PC-9 (cell line): Measurements from ENCODE around the gene ZNF212. TPM values are rescaled to one million over a fixed set of nuclear protein-coding genes. Genes with fewer than 3 reads are reported as not detected.

Experiments
- BruUV-seq: library from RNA; stranded (reverse); fragments of 400-500 nt; replicated peaks from 2 replicates; lab custom pipeline; 2021; lab: Mats Ljungman, UMichigan
- CTCF ChIA-PET: fragments of 300-600 bp; sonication (Branson Sonifier 250); formaldehyde crosslinking; loops from one replicate; lab custom pipeline; 2022; ENCODE audit warnings: antibody characterized with exemption; lab: Charles Lee
- POLR2A ChIA-PET: fragments of 300-600 bp; sonication (Branson Sonifier 250); formaldehyde crosslinking; loops from one replicate; lab custom pipeline; 2022; ENCODE audit warnings: antibody characterized with exemption; ENCODE audit not compliant: unreplicated experiment; lab: Charles Lee
- DNase-seq, 2 experiments: peaks; one replicate each; pipeline versions ENCODE4 v3.0.0 to v3.0.0-alpha.2; 2015 to 2022; ENCODE audit warnings: mixed read lengths in 1 of 2
- H2AFZ ChIP-seq: fragments of 200-600 bp; sonication (generic); 2 replicates; pipeline ENCODE4 v1.8.1; 2017; ENCODE audit warnings: antibody characterized with exemption
- H3F3A ChIP-seq: fragments of 200-600 bp; sonication (generic); 2 replicates; pipeline ENCODE4 v1.8.1; 2017; ENCODE audit warnings: antibody characterized with exemption, mild to moderate bottlenecking, low read depth; ENCODE audit not compliant: insufficient read depth
- H3K27ac ChIP-seq: fragments of 200-600 bp; sonication (generic); 2 replicates; pipeline ENCODE4 v1.6.1; 2016; ENCODE audit warnings: mixed run types
- H3K27me3 ChIP-seq: fragments of 200-600 bp; sonication (generic); 2 replicates; pipeline ENCODE4 v1.6.1; 2016; ENCODE audit warnings: low read depth, mixed run types; ENCODE audit not compliant: insufficient read depth
- H3K36me3 ChIP-seq: fragments of 200-600 bp; sonication (generic); 2 replicates; pipeline ENCODE4 v1.6.1; 2016; ENCODE audit warnings: low read depth, mixed run types
- H3K4me1 ChIP-seq: fragments of 200-600 bp; sonication (generic); replicated peaks from 2 replicates; pipeline ENCODE4 v1.6.1; 2016; ENCODE audit warnings: mixed run types; ENCODE audit not compliant: insufficient read depth
- H3K4me2 ChIP-seq: fragments of 200-600 bp; sonication (generic); 2 replicates; pipeline ENCODE4 v1.6.1; 2017; ENCODE audit warnings: mixed run types
- H3K4me3 ChIP-seq: fragments of 200-600 bp; sonication (generic); 2 replicates; pipeline ENCODE4 v1.6.1; 2016; ENCODE audit warnings: mixed run types
- H3K79me2 ChIP-seq: fragments of 200-600 bp; sonication (generic); 2 replicates; pipeline ENCODE4 v1.6.1; 2017; ENCODE audit warnings: low read depth, mixed run types
- H3K9me2 ChIP-seq: fragments of 200-600 bp; sonication (generic); 2 replicates; pipeline ENCODE4 v1.8.1; 2017; ENCODE audit warnings: mild to moderate bottlenecking; ENCODE audit not compliant: insufficient read depth
- H3K9me3 ChIP-seq: fragments of 200-600 bp; sonication (generic); 2 replicates; pipeline ENCODE4 v1.8.1; 2016; ENCODE audit warnings: low read depth; ENCODE audit not compliant: insufficient read depth
- H4K20me1 ChIP-seq: fragments of 200-600 bp; sonication (generic); 2 replicates; pipeline ENCODE4 v1.8.1; 2017; ENCODE audit not compliant: insufficient read depth
- CTCF ChIP-seq: fragments of 200-600 bp; sonication (generic); conservative IDR thresholded peaks from 2 replicates; pipeline ENCODE4 v1.6.1; 2017; ENCODE audit warnings: mixed run types, antibody characterized with exemption, mild to moderate bottlenecking, moderate library complexity
- EZH2 ChIP-seq: fragments of 200-600 bp; sonication (generic); IDR thresholded peaks from 2 replicates; pipeline ENCODE4 v1.8.0; 2017; ENCODE audit warnings: antibody characterized with exemption, low read depth
- intact Hi-C: fragments of 100-400 bp; cut with micrococcal nuclease; formaldehyde crosslinking; loops from one replicate; pipeline ENCODE4 v1.10.0; 2022; ENCODE audit not compliant: unreplicated experiment
- total RNA-seq: library from RNA; stranded (reverse); gene quantifications from 2 replicates; pipeline ENCODE4 v1.2.3, GENCODE V29; 2021

Gene ZNF212
- total RNA-seq, 1 experiment from 2014 or later, result 16.9 TPM

- Histone ChIP-seq H2AFZ (no peak overlapping the region), H3K4me3 (no peak overlapping the region), H3K79me2 (no peaks in the 10 kb centered on the region), H4K20me1 (no peaks in the 10 kb centered on the region; the same call in none of the 2 replicates), H3F3A (no peaks in the 10 kb centered on the region), H3K4me1 (no peaks in the 10 kb centered on the region), H3K36me3 (peaks cover 20% of the 10 kb centered on the region), H3K9me2 (no peaks in the 10 kb centered on the region), H3K4me2 (no peak overlapping the region), H3K27me3 (no peaks in the 10 kb centered on the region), H3K27ac (no peak overlapping the region), H3K9me3 (no peaks in the 10 kb centered on the region)
- CTCF ChIA-PET, result no interaction called here
- DNase-seq, result no peak
- intact Hi-C loops, result no loop called here
- TF ChIP-seq CTCF, result no peak
- no peak for TF ChIP-seq EZH2
- BruUV-seq, result no TSS peak
- POLR2A ChIA-PET, result no interaction called here
Observed at GRCh38 chr7:149277871-149278270, 38.4 kb downstream of the ZNF212 start.

- Histone ChIP-seq H3K4me3 (no peak overlapping the region), H2AFZ (no peak overlapping the region), H3K27ac (no peak overlapping the region), H3K4me1 (no peaks in the 10 kb centered on the region), H3K36me3 (peaks cover 18% of the 10 kb centered on the region), H3K27me3 (no peaks in the 10 kb centered on the region), H3F3A (no peaks in the 10 kb centered on the region), H3K9me2 (no peaks in the 10 kb centered on the region), H3K4me2 (no peak overlapping the region), H3K9me3 (no peaks in the 10 kb centered on the region), H3K79me2 (no peaks in the 10 kb centered on the region), H4K20me1 (no peaks in the 10 kb centered on the region; the same call in none of the 2 replicates)
- intact Hi-C loops, result no loop called here
- no peak for DNase-seq
- no peak for TF ChIP-seq EZH2
- TF ChIP-seq CTCF, result no peak
- BruUV-seq, result no TSS peak
- ChIA-PET POLR2A (interaction anchor here (0.6 kb wide), 1 partner anchor 1076 kb away, joined by 3 read pairs; no protein-coding TSS in a partner anchor), CTCF (no interaction called here)
Observed at GRCh38 chr7:149278396-149278795, 38.9 kb downstream of the ZNF212 start.

- intact Hi-C loops, result no loop called here
- DNase-seq, result no peak
- Histone ChIP-seq H3K4me3 (no peak overlapping the region), H3K27ac (no peak overlapping the region), H4K20me1 (no peaks in the 10 kb centered on the region; the same call in none of the 2 replicates), H3K36me3 (peaks cover 18% of the 10 kb centered on the region), H2AFZ (no peak overlapping the region), H3K4me1 (peaks cover under 1% of the 10 kb centered on the region; the same call in 1 of the 2 replicates), H3K4me2 (no peak overlapping the region), H3F3A (peaks cover 8% of the 10 kb centered on the region), H3K9me3 (no peaks in the 10 kb centered on the region), H3K79me2 (no peaks in the 10 kb centered on the region), H3K27me3 (no peaks in the 10 kb centered on the region), H3K9me2 (no peaks in the 10 kb centered on the region)
- BruUV-seq, result no TSS peak
- CTCF ChIA-PET, result no interaction called here
- no peak for TF ChIP-seq CTCF
- no peak for TF ChIP-seq EZH2
- POLR2A ChIA-PET, result interaction anchor here (0.6 kb wide), 1 partner anchor 1076 kb away, joined by 3 read pairs; no protein-coding TSS in a partner anchor
Observed at GRCh38 chr7:149279111-149279743, 39.8 kb downstream of the ZNF212 start.
